ENCODE results near the gene WIF1. TPM values are rescaled to one million over a fixed set of nuclear protein-coding genes. Genes with fewer than 3 reads are reported as not detected.

WIF1 gene
- total and polyA plus RNA-seq, 10 of the 15 experiments (the other 5 are each of a cell fraction or from before 2014, with no cell fraction given): 0.04 to 0.05 (median 0.05) TPM; not detected in 7

DNA sequence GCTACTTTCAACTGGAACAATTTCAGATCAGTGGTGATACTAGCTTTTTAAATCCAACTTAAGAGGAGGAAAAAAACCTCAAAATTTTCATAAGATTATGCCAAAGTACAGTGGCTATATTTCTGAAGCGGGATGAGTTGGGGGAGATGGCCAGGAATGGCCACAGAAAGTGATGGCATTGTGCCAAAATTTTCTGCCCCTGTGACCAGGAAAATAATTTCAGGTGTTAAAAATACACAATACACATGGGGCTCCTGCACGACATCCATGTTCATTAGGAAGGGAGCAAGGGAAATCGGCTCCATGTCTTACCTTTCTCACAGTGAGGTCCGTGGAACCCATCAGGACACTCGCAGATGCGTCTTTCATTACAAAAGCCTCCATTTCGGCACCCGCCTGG is 53.7 kb downstream of the WIF1 start:
- Histone ChIP-seq H3K4me1 (ENCODE audit: control insufficient read depth, insufficient read depth, low read length) (no peaks in the 10 kb centered on the region), H3K36me3 (ENCODE audit: control insufficient read depth in 2 of 2, insufficient read depth in 2 of 2, low read length in 1 of 2) (no peaks in the 10 kb centered on the region), H4K20me1 (ENCODE audit: control insufficient read depth, insufficient read depth) (no peaks in the 10 kb centered on the region), H2AFZ (ENCODE audit: control insufficient read depth, low read depth, low read length) (no peak overlapping the region), H3K9me3 (replicated peaks; ENCODE audit: control insufficient read depth, insufficient read depth, low read length) (no peaks in the 10 kb centered on the region), H3K9ac (ENCODE audit: control insufficient read depth, insufficient read depth, low read length) (no peak overlapping the region), H3K4me3 (no peak overlapping the region), H3K27me3 (replicated peaks in 1 of 2; ENCODE audit: control insufficient read depth in 2 of 2, insufficient read depth in 2 of 2, low read length in 1 of 2) (no peaks in the 10 kb centered on the region; a peak in 1 of 4 replicates), H3K79me2 (ENCODE audit: control insufficient read depth, insufficient read depth, low read length) (no peaks in the 10 kb centered on the region), H3K4me2 (ENCODE audit: control insufficient read depth, insufficient read depth) (no peak overlapping the region), H3K27ac (ENCODE audit: control insufficient read depth, insufficient read depth) (no peak overlapping the region)
- ATAC-seq (no peak), FAIRE-seq (no peak), DNase-seq (ENCODE audit: low read depth, low spot score) (no peak)
- ChIA-PET POLR2A (no interaction called here), CTCF (interaction anchor here (0.7 to 0.9 kb wide), 3 partner anchors 19 to 266 kb away, joined by 3 to 4 read pairs (median 3); no protein-coding TSS in a partner anchor), SMC1A (ENCODE audit: uncharacterized antibody, unreplicated experiment) (interaction anchor here (0.7 to 0.8 kb wide), 2 partner anchors 132 to 179 kb away, joined by 3 read pairs; no protein-coding TSS in a partner anchor), RAD21 (ENCODE audit: unreplicated experiment) (no interaction called here)
- in situ Hi-C loops (cut with MboI) (no loop called here), intact Hi-C loops (cut with micrococcal nuclease; ENCODE audit: unreplicated experiment) (no loop called here)
- TF ChIP-seq, protein P1, sequence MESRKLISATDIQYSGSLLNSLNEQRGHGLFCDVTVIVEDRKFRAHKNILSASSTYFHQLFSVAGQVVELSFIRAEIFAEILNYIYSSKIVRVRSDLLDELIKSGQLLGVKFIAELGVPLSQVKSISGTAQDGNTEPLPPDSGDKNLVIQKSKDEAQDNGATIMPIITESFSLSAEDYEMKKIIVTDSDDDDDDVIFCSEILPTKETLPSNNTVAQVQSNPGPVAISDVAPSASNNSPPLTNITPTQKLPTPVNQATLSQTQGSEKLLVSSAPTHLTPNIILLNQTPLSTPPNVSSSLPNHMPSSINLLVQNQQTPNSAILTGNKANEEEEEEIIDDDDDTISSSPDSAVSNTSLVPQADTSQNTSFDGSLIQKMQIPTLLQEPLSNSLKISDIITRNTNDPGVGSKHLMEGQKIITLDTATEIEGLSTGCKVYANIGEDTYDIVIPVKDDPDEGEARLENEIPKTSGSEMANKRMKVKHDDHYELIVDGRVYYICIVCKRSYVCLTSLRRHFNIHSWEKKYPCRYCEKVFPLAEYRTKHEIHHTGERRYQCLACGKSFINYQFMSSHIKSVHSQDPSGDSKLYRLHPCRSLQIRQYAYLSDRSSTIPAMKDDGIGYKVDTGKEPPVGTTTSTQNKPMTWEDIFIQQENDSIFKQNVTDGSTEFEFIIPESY (IDR thresholded peaks at IDR 0.05): no peak
- TF ChIP-seq RFX5 (IDR thresholded peaks at IDR 0.05; ENCODE audit: low read depth, low read length) (no peak), RELA (IDR thresholded peaks at IDR 0.05; ENCODE audit: borderline replicate concordance, partially characterized antibody) (no peak), MTA3 (IDR thresholded peaks at IDR 0.05; ENCODE audit: borderline replicate concordance, low read length) (no peak), ZBTB4 (CRISPR knock-in tag; IDR thresholded peaks at IDR 0.05) (no peak)
- TF ChIP-seq, protein P2, sequence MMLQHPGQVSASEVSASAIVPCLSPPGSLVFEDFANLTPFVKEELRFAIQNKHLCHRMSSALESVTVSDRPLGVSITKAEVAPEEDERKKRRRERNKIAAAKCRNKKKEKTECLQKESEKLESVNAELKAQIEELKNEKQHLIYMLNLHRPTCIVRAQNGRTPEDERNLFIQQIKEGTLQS (IDR thresholded peaks at IDR 0.05; ENCODE audit: borderline replicate concordance, extremely low read depth, low read depth, low read length): no peak
- no TSS peak for BruUV-seq (replicated peaks)
- WGBS (ENCODE audit: insufficient coverage, insufficient replicate concordance, low lambda C conversion rate, missing lambda C conversion rate): 37% methylated on average over 8 of the region's 8 CpGs
